BJ (cell line): Measurements from ENCODE around the gene OR52A1. TPM values are rescaled to one million over a fixed set of nuclear protein-coding genes. Genes with fewer than 3 reads are reported as not detected.
A peak's percentile ranks its signal among the peaks of the same experiment; 100 is the strongest.

Experiments
- CTCF ChIA-PET: fragments of 350-600 bp; formaldehyde crosslinking; extraction: SDS; loops from one replicate; lab custom pipeline; 2021; ENCODE audit warnings: antibody characterized with exemption, inconsistent platforms; lab: Yijun Ruan, JAX
- POLR2A ChIA-PET: fragments of 300-600 bp; sonication (Branson Sonifier 250); formaldehyde crosslinking; extraction: SDS; loops from one replicate; lab custom pipeline; 2021; ENCODE audit warnings: antibody characterized with exemption; lab: Charles Lee
- DNase-seq: peaks from one replicate; pipeline ENCODE4 v3.0.0-alpha.2; 2011; ENCODE audit warnings: low read depth
- H3K27me3 ChIP-seq: 2 replicates; pipeline ENCODE4 v1.6.0; 2011; ENCODE audit warnings: low read length; ENCODE audit not compliant: control insufficient read depth, insufficient read depth
- H3K36me3 ChIP-seq: 2 replicates; pipeline ENCODE4 v1.5.1; 2011; ENCODE audit warnings: low read length; ENCODE audit not compliant: control insufficient read depth, insufficient read depth
- H3K4me3 ChIP-seq: 2 replicates; pipeline ENCODE4 v1.5.1; 2011; ENCODE audit warnings: low read depth, mild to moderate bottlenecking, control low read depth, low read length
- CTCF ChIP-seq: IDR thresholded peaks from 2 replicates; pipeline ENCODE4 v1.5.1; 2011; ENCODE audit warnings: low read depth, mild to moderate bottlenecking, control low read depth, inconsistent platforms, low read length, moderate library complexity; ENCODE audit not compliant: insufficient read depth
- polyA plus RNA-seq: library from polyadenylated mRNA; depleted of rRNA; stranded (reverse); fragments of >200 nt; gene quantifications from 2 replicates; pipeline ENCODE4 v1.2.3, GENCODE V29; 2011

OR52A1 gene
- polyA plus RNA-seq, 1 experiment, result not detected

- POLR2A ChIA-PET, result no interaction called here
- Histone ChIP-seq H3K36me3 (no peaks in the 10 kb centered on the region), H3K27me3 (no peaks in the 10 kb centered on the region), H3K4me3 (no peak overlapping the region)
- CTCF ChIA-PET, result no interaction called here
- DNase-seq, result no peak
- TF ChIP-seq CTCF, result no peak
Measured at GRCh38 chr11:5136261-5136660, 18.3 kb downstream of the OR52A1 start.

DNA sequence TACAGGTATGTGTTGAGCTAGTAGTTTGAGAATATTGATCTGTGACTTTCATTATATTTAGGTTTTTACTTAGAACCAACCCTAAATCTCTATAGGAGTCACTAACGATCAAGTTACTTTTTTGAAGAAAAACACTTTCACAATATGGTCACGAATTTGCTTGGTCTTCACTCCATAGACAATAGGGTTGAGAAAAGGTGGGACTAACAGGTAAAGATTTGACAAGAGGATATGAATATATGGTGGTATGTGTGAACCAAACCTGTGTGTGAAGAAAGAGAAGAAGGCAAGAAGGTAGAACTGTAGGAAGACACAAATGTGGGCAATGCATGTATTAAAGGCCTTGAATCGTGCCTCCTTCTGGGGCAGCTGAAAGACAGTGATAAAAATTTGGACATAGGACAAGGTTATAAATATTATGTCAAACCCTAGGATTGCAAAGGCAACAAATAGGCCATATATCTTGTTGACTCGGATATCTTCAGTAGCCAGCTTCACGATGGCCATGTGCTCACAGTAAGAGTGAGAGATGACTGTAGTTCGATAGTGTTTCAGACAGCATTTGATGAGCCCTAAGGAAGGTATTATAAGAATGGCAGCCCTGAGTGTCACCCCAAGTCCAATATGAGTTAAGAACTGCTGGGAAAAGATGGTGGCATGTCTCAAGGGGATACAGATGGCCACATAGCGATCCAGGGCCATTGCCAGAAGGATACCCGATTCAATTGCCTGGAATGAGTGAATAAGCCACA, 22.8 kb downstream of the OR52A1 start:
- no peak for TF ChIP-seq CTCF
- POLR2A ChIA-PET, result no interaction called here

GRCh38 chr11:5129457-5129877, 25.1 kb downstream of the OR52A1 start:
- Histone ChIP-seq H3K27me3 (no peaks in the 10 kb centered on the region), H3K4me3 (no peak overlapping the region), H3K36me3 (no peaks in the 10 kb centered on the region)
- no peak for DNase-seq
- ChIA-PET POLR2A (no interaction called here), CTCF (interaction anchor here (0.9 kb wide), 1 partner anchor 238 kb away, joined by 3 read pairs; no protein-coding TSS in a partner anchor)
- no peak for TF ChIP-seq CTCF

More for the DNA sequence above, 22.8 kb downstream of the OR52A1 start:
- Histone ChIP-seq H3K27me3 (no peaks in the 10 kb centered on the region), H3K4me3 (no peak overlapping the region), H3K36me3 (no peaks in the 10 kb centered on the region)
- no peak for DNase-seq
- CTCF ChIA-PET, result interaction anchor here (0.9 kb wide), 1 partner anchor 22 kb away, joined by 3 read pairs; no protein-coding TSS in a partner anchor

DNA sequence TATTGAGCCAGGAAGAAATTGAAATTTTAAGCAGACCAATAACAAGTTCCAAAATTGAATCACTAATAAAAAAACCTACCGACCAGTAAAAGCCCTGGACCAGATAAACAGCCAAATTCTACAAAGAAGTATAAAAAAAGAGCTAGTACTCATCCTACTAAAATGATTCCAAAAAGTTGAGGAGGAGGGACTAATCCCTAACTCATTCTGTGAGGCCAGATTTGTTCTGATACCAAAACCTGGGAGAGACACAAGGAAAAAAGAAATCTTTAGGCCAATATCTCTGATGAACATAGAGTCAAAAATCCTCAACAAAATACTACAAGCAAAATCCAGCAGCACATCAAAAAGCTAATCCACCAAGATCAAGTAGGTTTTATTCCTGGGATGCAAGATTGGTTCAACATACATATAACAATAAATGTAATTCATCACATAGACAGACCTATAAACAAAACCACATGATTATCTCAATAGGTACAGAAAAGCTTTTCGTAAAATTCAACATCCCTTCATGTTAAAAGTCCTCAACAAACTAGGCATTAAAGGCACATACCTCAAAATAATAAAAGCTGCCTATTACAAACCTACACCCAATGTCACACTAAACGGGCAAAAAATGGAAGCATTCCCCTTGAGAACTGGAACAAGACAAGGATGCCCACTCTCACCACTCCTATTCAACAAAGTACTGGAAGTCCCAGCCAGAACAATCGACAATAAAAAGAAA, 29.5 kb downstream of the OR52A1 start:
- ChIA-PET POLR2A (no interaction called here), CTCF (interaction anchor here (0.6 to 2.5 kb wide), 10 partner anchors 17 to 257 kb away, joined by 3 to 12 read pairs (median 4); no protein-coding TSS in a partner anchor)
- no peak overlapping the region for H3K4me3 ChIP-seq
- no peaks in the 10 kb centered on the region for H3K27me3 ChIP-seq
- DNase-seq, result no peak
- TF ChIP-seq CTCF, result no peak
- H3K36me3 ChIP-seq, result no peaks in the 10 kb centered on the region

DNA sequence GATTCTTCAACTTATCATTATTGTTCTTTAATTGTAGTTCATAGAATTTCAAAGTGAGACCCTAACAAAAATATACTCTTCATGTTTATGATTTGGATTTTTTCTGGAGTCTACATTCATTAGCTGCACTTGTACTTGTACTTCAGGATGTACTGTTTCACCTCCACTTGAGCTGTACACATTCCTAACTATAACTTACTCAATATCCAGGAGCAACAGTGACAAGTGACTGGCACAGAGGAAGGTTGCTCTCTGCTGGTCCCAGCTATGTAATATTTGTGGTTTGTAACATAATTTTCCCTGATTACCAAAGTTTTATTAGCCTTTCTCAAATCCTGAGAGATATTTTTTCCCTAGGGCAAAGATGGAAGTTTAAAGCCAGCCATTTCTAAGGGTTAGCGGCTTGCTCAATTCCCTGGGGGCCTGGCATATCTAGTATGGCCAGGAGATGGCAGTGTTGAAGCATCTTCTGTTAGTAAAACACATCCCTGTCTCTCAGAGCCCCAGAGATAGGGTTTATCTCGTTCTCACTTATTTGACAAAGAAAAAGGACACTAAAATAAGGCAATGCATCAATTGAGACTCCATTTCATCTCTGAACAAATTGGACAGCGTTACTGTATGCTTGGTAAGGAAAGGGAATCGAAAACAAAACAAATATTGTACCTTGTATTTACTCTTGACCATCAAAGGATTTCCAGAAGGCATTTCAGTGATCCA, 30.6 kb downstream of the OR52A1 start:
- CTCF ChIA-PET, result interaction anchor here (0.7 to 2.5 kb wide), 11 partner anchors 10 to 937 kb away, joined by 3 to 12 read pairs (median 5); no protein-coding TSS in a partner anchor

More for the DNA sequence above, 30.6 kb downstream of the OR52A1 start:
- POLR2A ChIA-PET, result no interaction called here
- Histone ChIP-seq H3K36me3 (no peaks in the 10 kb centered on the region), H3K4me3 (no peak overlapping the region), H3K27me3 (no peaks in the 10 kb centered on the region)
- peak; percentile 87 for TF ChIP-seq CTCF
- DNase-seq, result peak; percentile 9
